ENCODE results near the gene ZNF324. TPM values are rescaled to one million over a fixed set of nuclear protein-coding genes. Genes with fewer than 3 reads are reported as not detected.
A peak's percentile ranks its signal among the peaks of the same experiment; 100 is the strongest.

Gene ZNF324
- total and polyA plus RNA-seq, 8 donors, result 7.1 to 10.1 (median 8.6) TPM

DNA sequence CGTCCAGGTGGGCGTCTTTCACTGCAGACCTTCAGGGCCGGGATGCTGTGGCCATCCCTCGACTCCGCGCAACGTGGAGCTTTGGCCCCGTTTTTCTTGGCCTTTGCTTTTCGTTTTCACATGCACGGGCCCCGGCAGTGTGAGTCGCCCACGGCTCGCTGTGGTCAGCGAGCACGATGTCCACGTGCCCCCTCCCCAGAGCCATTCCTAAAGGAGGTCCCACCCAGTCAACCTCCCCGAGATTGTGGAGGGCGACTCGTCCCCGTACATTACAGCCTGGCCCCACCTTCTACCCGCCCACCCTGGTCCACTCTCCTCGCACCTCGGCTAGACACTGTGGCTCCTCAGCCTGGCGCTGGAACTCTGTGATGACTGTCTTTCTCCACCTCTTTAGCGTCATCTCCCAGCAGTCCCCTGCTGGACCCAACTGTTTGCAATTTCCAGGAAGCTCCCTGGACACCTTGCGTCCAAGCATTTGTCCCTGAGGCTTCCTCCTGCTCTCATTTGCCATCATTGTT is 9.7 kb downstream of the ZNF324 start:
- intact Hi-C loops (cut with DNase I), result no loop called here
- no peaks in the 10 kb centered on the region for H3K27me3 ChIP-seq
- no peak for TF ChIP-seq CTCF (IDR thresholded peaks at IDR 0.05)
- peaks cover 9 to 19% of the 10 kb centered on the region in 2 donors for H3K4me1 ChIP-seq
- DNase-seq (peak in 2 of 4 donors; percentile 24 to 37), ATAC-seq (no peak)
- H3K36me3 ChIP-seq, result peaks cover 0 to 42% of the 10 kb centered on the region in 2 donors
- no peaks in the 10 kb centered on the region for H3K9me3 ChIP-seq
- peak overlapping the region; percentile 65 to 72 for H3K4me3 ChIP-seq
- H3K27ac ChIP-seq, result peak overlapping the region; percentile 92 to 94

- no peak for TF ChIP-seq CTCF (IDR thresholded peaks at IDR 0.05)
- Histone ChIP-seq H3K4me1 (peaks cover 9 to 19% of the 10 kb centered on the region in 2 donors), H3K27ac (peak overlapping the region in 1 of 2 donors; percentile 94), H3K36me3 (peaks cover 0 to 36% of the 10 kb centered on the region in 2 donors), H3K27me3 (no peaks in the 10 kb centered on the region), H3K9me3 (no peaks in the 10 kb centered on the region), H3K4me3 (peak overlapping the region in 1 of 2 donors; percentile 65)
- DNase-seq, result peak in 1 of 4 donors; percentile 78
- no peak for ATAC-seq
- intact Hi-C loops (cut with DNase I), result no loop called here
Measured at GRCh38 chr19:58477130-58477529, 10.2 kb downstream of the ZNF324 start.

- intact Hi-C loops (cut with DNase I), result no loop called here
Measured at GRCh38 chr19:58477871-58478270, 11.0 kb downstream of the ZNF324 start.

GRCh38 chr19:58479303-58479702 is 12.4 kb downstream of the ZNF324 start:
- no peak overlapping the region for H3K4me3 ChIP-seq
- no peaks in the 10 kb centered on the region for H3K9me3 ChIP-seq
- ATAC-seq (no peak), DNase-seq (no peak)
- peaks cover 9 to 19% of the 10 kb centered on the region in 2 donors for H3K4me1 ChIP-seq
- no peaks in the 10 kb centered on the region for H3K27me3 ChIP-seq
- intact Hi-C loops (cut with DNase I), result no loop called here
- peaks cover 0 to 25% of the 10 kb centered on the region in 2 donors for H3K36me3 ChIP-seq
- no peak for TF ChIP-seq CTCF (IDR thresholded peaks at IDR 0.05)
- no peak overlapping the region for H3K27ac ChIP-seq

More at GRCh38 chr19:58477871-58478270, 11.0 kb downstream of the ZNF324 start:
- no peak overlapping the region for H3K4me3 ChIP-seq
- H3K27me3 ChIP-seq, result no peaks in the 10 kb centered on the region
- DNase-seq (peak in 1 of 4 donors; percentile 45), ATAC-seq (no peak)
- H3K27ac ChIP-seq, result no peak overlapping the region
- TF ChIP-seq CTCF (IDR thresholded peaks at IDR 0.05), result no peak
- peaks cover 9 to 19% of the 10 kb centered on the region in 2 donors for H3K4me1 ChIP-seq
- H3K9me3 ChIP-seq, result no peaks in the 10 kb centered on the region
- peaks cover 0 to 28% of the 10 kb centered on the region in 2 donors for H3K36me3 ChIP-seq

DNA sequence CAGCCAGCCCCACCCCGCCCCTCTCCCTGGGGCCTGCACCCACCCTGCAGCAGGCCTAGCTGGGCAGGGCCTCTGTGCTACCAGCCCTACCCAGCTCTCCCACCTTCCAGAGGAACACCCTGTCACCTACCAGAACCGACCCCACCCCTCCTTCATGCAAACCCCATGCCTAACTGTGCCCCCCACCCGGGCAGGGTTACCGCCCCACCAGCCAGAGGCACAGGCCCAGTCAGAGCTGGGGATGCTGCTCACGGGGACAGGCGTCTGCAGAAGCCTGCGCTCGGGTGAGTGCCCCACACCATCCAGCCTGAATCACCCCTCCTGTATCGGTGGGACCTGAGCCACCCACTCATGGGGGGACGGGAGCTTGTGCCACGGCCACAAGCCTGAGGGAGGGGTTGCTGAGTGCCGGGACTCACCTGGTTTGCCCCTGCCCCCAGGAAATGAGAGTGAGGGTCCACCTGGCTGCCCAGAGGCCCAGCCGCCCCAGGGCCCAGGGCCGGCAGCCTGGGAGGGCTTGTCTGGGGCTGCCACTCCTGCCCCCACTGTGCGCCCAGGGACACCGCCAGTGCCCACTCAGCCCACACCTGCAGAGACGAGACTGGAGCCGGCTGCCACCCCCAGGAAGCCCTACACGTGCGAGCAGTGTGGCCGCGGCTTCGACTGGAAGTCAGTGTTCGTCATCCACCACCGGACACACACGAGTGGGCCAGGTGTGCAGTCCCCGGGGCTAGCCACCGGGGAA is 13.0 kb downstream of the ZNF324 start:
- no peaks in the 10 kb centered on the region for H3K9me3 ChIP-seq
- peaks cover 8 to 15% of the 10 kb centered on the region in 2 donors for H3K4me1 ChIP-seq
- intact Hi-C loops (cut with DNase I), result no loop called here
- no peaks in the 10 kb centered on the region for H3K27me3 ChIP-seq
- no peak for TF ChIP-seq CTCF (IDR thresholded peaks at IDR 0.05)
- no peak overlapping the region for H3K4me3 ChIP-seq
- H3K27ac ChIP-seq, result no peak overlapping the region
- ATAC-seq (no peak), DNase-seq (peak in 1 of 4 donors; percentile 65)
- peaks cover 0 to 25% of the 10 kb centered on the region in 2 donors for H3K36me3 ChIP-seq

Measured in left lung (tissue), 10 donors.